IMR-90 (cell line): ENCODE measurements around the gene RAMP3. TPM values are rescaled to one million over a fixed set of nuclear protein-coding genes. Genes with fewer than 3 reads are reported as not detected.

Experiments used
- ATAC-seq: fragments of 200-7000 bp; cut with Tn5 transposase; 2 replicates; pipeline ENCODE4 v1.9.1; 2020; ENCODE audit warnings: low read depth, mild to moderate bottlenecking, moderate library complexity
- BruUV-seq: library from RNA; stranded (reverse); fragments of 400-500 nt; replicated peaks from 2 replicates; lab custom pipeline; 2021; lab: Mats Ljungman, UMichigan
- CTCF ChIA-PET: fragments of 300-600 bp; formaldehyde crosslinking; extraction: SDS; loops from one replicate; lab custom pipeline; 2021; ENCODE audit warnings: antibody characterized with exemption; lab: Yijun Ruan, JAX
- POLR2A ChIA-PET: fragments of 300-600 bp; sonication (Branson Sonifier 250); formaldehyde crosslinking; loops from one replicate; lab custom pipeline; 2022; ENCODE audit warnings: antibody characterized with exemption; ENCODE audit not compliant: unreplicated experiment; lab: Charles Lee
- DNase-seq: peaks from one replicate; pipeline ENCODE4 v3.0.0; 2013
- H2AFZ ChIP-seq: replicated peaks from 2 replicates; pipeline ENCODE3; 2013; ENCODE audit warnings: low read length, mild to moderate bottlenecking; ENCODE audit not compliant: poor library complexity
- H2AK5ac ChIP-seq: 2 replicates; pipeline ENCODE4 v1.6.1; 2013; ENCODE audit warnings: low read depth, low read length, inconsistent platforms
- H2AK9ac ChIP-seq: replicated peaks from 2 replicates; pipeline ENCODE3; 2013; ENCODE audit warnings: mild to moderate bottlenecking, low read depth, low read length, moderate library complexity; ENCODE audit not compliant: poor library complexity
- H2BK120ac ChIP-seq: 2 replicates; pipeline ENCODE4 v1.6.1; 2013; ENCODE audit warnings: low read depth, low read length, inconsistent platforms
- H2BK15ac ChIP-seq: 3 replicates; pipeline ENCODE4 v1.6.1; 2013; ENCODE audit warnings: low read depth, low read length, inconsistent platforms
- H2BK20ac ChIP-seq: 2 replicates; pipeline ENCODE4 v1.6.1; 2013; ENCODE audit warnings: low read depth, mild to moderate bottlenecking, inconsistent platforms, low read length, moderate library complexity
- H2BK5ac ChIP-seq: 2 replicates; pipeline ENCODE4 v1.6.1; 2013; ENCODE audit warnings: mild to moderate bottlenecking, low read depth, low read length, inconsistent platforms; ENCODE audit not compliant: poor library complexity, severe bottlenecking
- H3K14ac ChIP-seq: replicated peaks from 2 replicates; pipeline ENCODE4 v1.6.1; 2013; ENCODE audit warnings: low read depth, low read length, inconsistent platforms
- H3K18ac ChIP-seq: 2 replicates; pipeline ENCODE4 v1.6.1; 2013; ENCODE audit warnings: low read depth, low read length, control low read depth
- H3K23ac ChIP-seq: 2 replicates; pipeline ENCODE4 v1.6.1; 2013; ENCODE audit warnings: low read depth, low read length, inconsistent platforms
- H3K27ac ChIP-seq: 2 replicates; pipeline ENCODE4 v1.5.1; 2013; ENCODE audit warnings: mild to moderate bottlenecking, control low read depth, low read length; ENCODE audit not compliant: insufficient read depth
- H3K27me3 ChIP-seq: 2 replicates; pipeline ENCODE4 v1.6.1; 2013; ENCODE audit warnings: low read length; ENCODE audit not compliant: control insufficient read depth, insufficient read depth
- H3K36me3 ChIP-seq: 2 replicates; pipeline ENCODE4 v1.6.1; 2013; ENCODE audit warnings: low read length, mixed read lengths; ENCODE audit not compliant: control insufficient read depth, insufficient read depth
- H3K4ac ChIP-seq: 2 replicates; pipeline ENCODE4 v1.6.1; 2013; ENCODE audit warnings: low read depth, low read length, inconsistent platforms
- H3K4me1 ChIP-seq: 2 replicates; pipeline ENCODE4 v1.6.1; 2013; ENCODE audit warnings: low read length, mixed read lengths; ENCODE audit not compliant: control insufficient read depth, insufficient read depth
- H3K4me2 ChIP-seq: 2 replicates; pipeline ENCODE4 v1.6.1; 2013; ENCODE audit warnings: low read depth, mild to moderate bottlenecking, control low read depth, low read length, moderate library complexity
- H3K4me3 ChIP-seq: 2 replicates; pipeline ENCODE4 v1.5.1; 2013; ENCODE audit warnings: low read depth, mild to moderate bottlenecking, control low read depth, low read length, moderate library complexity; ENCODE audit not compliant: insufficient read depth
- H3K56ac ChIP-seq: 2 replicates; pipeline ENCODE4 v1.6.1; 2013; ENCODE audit warnings: low read length, inconsistent platforms; ENCODE audit not compliant: insufficient read depth; ENCODE audit errors: extremely low read depth
- H3K79me1 ChIP-seq, 2 experiments: 2 replicates each; pipeline ENCODE4 v1.6.1; 2013; ENCODE audit warnings: low read length in 2 of 2, inconsistent platforms in 1 of 2, low read depth in 1 of 2
- H3K9ac ChIP-seq: 2 replicates; pipeline ENCODE4 v1.6.1; 2013; ENCODE audit warnings: low read depth, low read length, control low read depth
- H3K9me1 ChIP-seq: 2 replicates; pipeline ENCODE4 v1.6.1; 2013; ENCODE audit warnings: low read length, inconsistent platforms; ENCODE audit not compliant: insufficient read depth
- H3K9me3 ChIP-seq: 2 replicates; pipeline ENCODE4 v1.6.1; 2013; ENCODE audit warnings: low read length; ENCODE audit not compliant: control insufficient read depth, insufficient read depth
- H4K20me1 ChIP-seq: 2 replicates; pipeline ENCODE4 v1.6.1; 2013; ENCODE audit warnings: low read length, inconsistent platforms; ENCODE audit not compliant: insufficient read depth
- H4K5ac ChIP-seq: 2 replicates; pipeline ENCODE4 v1.6.1; 2013; ENCODE audit warnings: mild to moderate bottlenecking, low read depth, low read length, control low read depth
- H4K8ac ChIP-seq, 2 experiments: 2 replicates each; pipeline ENCODE4 v1.6.1; 2013; ENCODE audit warnings: low read depth in 2 of 2, low read length in 2 of 2, control low read depth in 1 of 2, inconsistent platforms in 1 of 2
- H4K91ac ChIP-seq: 2 replicates; pipeline ENCODE4 v1.6.1; 2013; ENCODE audit warnings: low read depth, low read length, inconsistent platforms; ENCODE audit not compliant: insufficient read depth
- MXI1 ChIP-seq: IDR thresholded peaks from 2 replicates; pipeline ENCODE4 v1.6.1; 2012; ENCODE audit warnings: low read depth, mild to moderate bottlenecking, low read length, moderate library complexity, borderline replicate concordance
- WGBS, 2 experiments: methylation state at CpG; one replicate each; pipeline versions ENCODE4 v1.1.5 to v1.1.7; 2013; ENCODE audit warnings: missing lambda C conversion rate in 2 of 2; ENCODE audit not compliant: insufficient read length in 1 of 2; ENCODE audit errors: extremely low coverage in 2 of 2; 5-methylcytosine and 5-hydroxymethylcytosine counted together
- dilution Hi-C: fragments of 300-500 bp; cut with HindIII; formaldehyde crosslinking; loops from one replicate; pipeline ENCODE4 v1.14.3; 2018; ENCODE audit warnings: low sequenced_read_pairs; ENCODE audit not compliant: unreplicated experiment
- in situ Hi-C: fragments of 300-500 bp; cut with MboI; formaldehyde crosslinking; loops from 3 replicates; pipeline ENCODE4 v1.14.3; 2019; ENCODE audit warnings: low sequenced_read_pairs, inconsistent platforms, mixed read lengths
- intact Hi-C: fragments of 100-400 bp; cut with micrococcal nuclease; formaldehyde crosslinking; loops from 2 replicates; pipeline ENCODE4 v1.10.0; 2022
- polyA plus RNA-seq, 3 experiments: library from polyadenylated mRNA; depleted of rRNA; stranded (reverse); fragments of >200 nt; gene quantifications; 2 replicates each; pipeline ENCODE4 v1.2.3, GENCODE V29; 2012; ENCODE audit warnings: low replicate concordance in 1 of 3
- total RNA-seq: library from RNA; depleted of rRNA; stranded (reverse); fragments of >200 nt; gene quantifications from 2 replicates; pipeline ENCODE4 v1.2.3, GENCODE V29; 2012

The RAMP3 gene
- total and polyA plus RNA-seq, 2 of the 4 experiments (the other 2 are of a cell fraction): not detected

DNA sequence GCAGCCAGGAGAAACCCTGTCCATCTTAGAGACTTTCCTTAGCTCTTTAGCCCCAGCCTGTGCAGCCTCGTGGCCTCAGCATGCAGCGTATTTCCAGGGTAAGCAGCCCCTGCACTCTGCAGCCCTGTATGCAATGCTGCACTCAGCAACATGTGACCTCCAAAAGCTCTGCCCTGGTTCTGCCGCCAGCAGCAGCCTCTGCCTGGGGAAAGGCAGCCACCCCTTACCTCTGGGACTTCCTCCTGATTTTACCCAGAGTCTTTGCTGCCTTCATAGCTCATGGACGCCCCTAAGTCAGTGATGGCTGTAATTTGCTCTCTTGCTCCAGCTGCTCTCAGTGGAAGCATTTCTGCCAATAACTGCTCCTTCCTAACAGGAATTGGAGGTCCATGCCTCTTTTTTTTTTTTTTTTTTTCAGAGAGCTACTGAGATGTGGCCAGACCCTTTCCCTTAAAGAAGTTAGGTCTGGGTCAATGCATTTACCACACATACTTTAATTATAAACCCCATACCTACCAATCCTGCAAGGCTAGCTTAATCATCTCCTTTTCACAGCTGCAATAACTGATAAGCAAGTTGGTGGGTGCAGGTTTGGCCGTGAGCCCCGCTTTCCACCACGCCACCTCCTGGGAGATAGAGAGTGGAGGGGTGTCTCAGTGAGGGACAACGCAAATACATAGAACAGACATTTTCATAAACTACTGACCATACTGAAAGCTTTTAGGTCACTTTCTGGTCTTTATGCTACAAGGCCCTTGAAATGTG, 71.7 kb downstream of the RAMP3 start:
- TF ChIP-seq MXI1: no peak
- Histone ChIP-seq H2BK120ac (no peak overlapping the region), H2BK15ac (no peak overlapping the region), H3K14ac (no peak overlapping the region), H2BK5ac (no peak overlapping the region), H3K4me3 (no peak overlapping the region), H3K23ac (no peak overlapping the region), H3K9me3 (no peaks in the 10 kb centered on the region), H4K5ac (no peak overlapping the region), H3K27me3 (peaks cover 21% of the 10 kb centered on the region), H2BK20ac (no peak overlapping the region), H3K9ac (no peak overlapping the region), H4K20me1 (no peaks in the 10 kb centered on the region), H3K4me2 (no peak overlapping the region), H3K18ac (no peak overlapping the region), H3K27ac (no peak overlapping the region), H3K9me1 (0 out of 2 replicates have a peak, but pooled peaks cover 2% of the 10 kb centered on the region), H3K79me1 (no peaks in the 10 kb centered on the region), H4K8ac (no peak overlapping the region), H4K91ac (no peak overlapping the region), H2AK5ac (no peak overlapping the region), H2AK9ac (no peak overlapping the region), H3K56ac (no peak overlapping the region), H3K4me1 (no peaks in the 10 kb centered on the region), H2AFZ (peak overlapping the region; percentile 15), H3K36me3 (no peaks in the 10 kb centered on the region), H3K4ac (no peak overlapping the region)
- ChIA-PET POLR2A (interaction anchor here (0.6 kb wide), 1 partner anchor 31 kb away, joined by 5 read pairs; no protein-coding TSS in a partner anchor), CTCF (no interaction called here)
- dilution Hi-C loops: no loop called here
- in situ Hi-C loops: no loop called here
- 39% methylated on average over 3 of the region's 8 CpGs; no CpG with 5 or more reads in 1 of the 2 experiments for WGBS, 2 experiments
- intact Hi-C loops: no loop called here
- no TSS peak for BruUV-seq
- DNase-seq (no peak), ATAC-seq (no peak)
